Hindlimb muscle (tissue), 1 donor: ENCODE results near the gene USP21. TPM values are rescaled to one million over a fixed set of nuclear protein-coding genes. Genes with fewer than 3 reads are reported as not detected.

ENCODE experiments used
- DNase-seq: peaks from one replicate; pipeline ENCODE4 v3.0.0-alpha.2; 2013
- polyA plus RNA-seq: library from polyadenylated mRNA; unstranded; fragments of 120-200 nt; gene quantifications from one replicate; pipeline ENCODE4 v1.2.1, GENCODE V29; 2013; ENCODE audit not compliant: insufficient read length

USP21 gene
- polyA plus RNA-seq, 1 donor, result 28.6 TPM

DNA sequence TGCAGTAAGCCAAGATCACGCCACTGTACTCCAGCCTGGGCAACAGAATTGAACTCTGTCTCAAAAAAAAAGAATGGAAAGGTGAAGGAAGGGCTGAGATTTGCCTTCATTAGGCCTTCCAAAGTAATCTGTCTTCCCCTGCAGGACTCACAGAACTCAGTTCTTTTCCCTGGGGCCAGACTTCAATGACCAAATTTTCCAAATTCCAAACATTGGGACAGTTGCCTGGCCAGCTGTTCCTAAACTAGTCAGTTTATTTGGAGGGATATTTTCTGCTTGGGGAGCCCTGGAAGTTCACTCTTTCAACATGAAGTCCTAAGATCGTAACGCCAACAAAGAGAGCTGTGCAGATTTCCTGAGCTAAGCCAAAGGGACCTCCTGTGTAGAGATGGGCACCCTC, 21.4 kb upstream of the USP21 start:
- no peak for DNase-seq

DNA sequence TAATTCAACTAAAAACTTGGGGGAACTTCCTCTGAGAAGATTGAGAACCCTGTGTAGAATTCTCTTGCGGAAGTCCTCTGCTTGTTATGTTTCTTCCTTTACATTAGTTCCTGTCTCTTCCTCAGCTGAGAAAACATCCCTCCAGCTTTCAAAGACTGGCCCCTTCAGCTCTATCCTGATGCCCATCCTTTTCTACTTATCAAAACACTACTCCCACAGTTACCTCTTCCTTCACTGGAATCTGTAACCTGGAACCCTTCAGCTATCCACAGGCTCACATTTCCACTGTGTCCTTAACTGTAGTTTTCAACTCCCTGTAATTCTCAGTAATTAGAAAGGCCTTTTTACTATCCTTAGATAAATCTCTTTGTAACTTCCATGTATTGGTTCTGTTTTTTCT, 20.9 kb upstream of the USP21 start:
- no peak for DNase-seq

DNA sequence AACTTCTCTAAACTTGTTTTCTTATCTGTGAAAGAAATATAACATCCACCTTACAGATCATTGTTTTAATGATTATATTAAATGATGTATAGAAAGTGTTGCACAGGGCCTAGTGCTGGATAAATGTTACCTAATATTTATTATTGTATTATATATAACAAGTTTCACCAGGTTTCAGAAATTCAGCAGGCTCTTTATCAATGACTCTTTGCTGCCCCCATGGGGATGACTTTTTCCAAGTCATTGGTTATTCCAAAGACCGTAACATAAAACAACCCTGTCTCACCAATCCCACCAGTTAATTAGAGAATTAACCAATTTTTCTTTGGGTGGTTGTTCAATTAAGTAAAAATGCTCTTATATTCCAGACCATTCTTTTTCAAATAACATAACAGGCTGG, 19.5 kb upstream of the USP21 start:
- DNase-seq, result peak; percentile 53

DNA sequence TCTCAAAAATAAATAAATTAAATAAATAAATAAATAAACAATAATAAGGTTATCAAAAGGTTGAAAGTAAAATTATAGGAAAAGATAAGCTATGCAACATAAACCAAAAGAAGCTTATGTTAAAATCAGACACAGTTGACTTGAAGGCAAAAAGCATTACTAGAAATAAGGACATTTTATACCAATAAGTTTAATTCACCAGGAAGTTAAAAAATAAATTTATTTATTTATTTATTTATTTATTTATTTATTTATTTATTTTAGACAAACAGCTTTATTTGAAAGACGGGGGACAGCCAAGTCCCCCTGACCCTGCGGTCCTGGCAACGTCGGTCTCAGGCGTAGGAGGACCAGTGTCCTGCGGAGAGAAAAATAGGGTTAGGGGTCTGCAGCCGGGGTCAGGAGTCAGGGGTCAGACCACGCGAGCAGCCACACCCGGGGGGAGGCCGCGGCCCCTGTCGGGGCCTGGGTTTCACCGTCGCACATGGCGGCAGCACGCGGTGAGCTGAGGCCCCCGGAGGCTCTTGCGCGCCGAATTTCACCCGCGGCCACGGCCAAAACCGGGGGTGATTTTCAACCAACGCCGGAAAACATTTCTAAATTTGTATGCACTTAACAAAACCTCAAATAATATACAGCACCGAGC, 18.4 kb upstream of the USP21 start:
- no peak for DNase-seq

DNA sequence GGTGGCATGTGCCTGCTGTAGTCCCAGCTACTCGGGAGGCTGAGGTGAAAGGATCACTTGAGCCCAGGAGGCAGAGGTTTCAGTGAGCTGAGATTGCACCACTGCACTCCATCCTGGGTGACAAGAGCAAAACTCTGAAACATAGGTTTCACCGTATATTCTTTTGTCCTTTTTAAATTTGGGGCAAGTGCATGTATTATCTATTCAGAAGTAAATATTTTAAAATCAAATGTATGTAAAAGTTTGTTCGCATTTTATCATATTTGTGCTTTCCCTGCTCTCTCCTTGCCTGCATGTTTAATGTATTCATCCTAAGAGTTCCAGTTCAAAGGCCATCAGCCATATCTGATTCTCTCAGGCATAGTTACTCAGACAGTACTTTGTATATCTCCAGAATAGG, 13.5 kb upstream of the USP21 start:
- no peak for DNase-seq

DNA sequence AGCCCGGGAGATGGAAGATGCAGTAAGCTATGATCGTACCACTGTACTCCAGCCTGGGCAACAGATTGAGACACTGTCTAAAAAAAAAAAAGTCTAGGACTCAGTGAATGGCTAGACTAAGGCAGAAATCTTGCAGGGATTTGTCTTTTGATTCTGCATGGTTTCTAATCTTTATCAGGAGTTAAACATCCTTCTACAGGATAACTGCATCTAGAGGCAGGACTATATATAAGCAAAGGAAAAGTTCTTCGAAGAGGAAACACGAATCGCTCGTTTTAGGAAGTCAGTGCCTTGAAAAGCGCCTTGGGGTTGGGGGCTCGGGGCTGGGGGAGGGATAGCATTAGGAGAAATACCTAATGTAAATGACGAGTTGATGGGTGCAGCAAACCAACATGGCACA, 6.1 kb upstream of the USP21 start:
- DNase-seq, result no peak

DNA sequence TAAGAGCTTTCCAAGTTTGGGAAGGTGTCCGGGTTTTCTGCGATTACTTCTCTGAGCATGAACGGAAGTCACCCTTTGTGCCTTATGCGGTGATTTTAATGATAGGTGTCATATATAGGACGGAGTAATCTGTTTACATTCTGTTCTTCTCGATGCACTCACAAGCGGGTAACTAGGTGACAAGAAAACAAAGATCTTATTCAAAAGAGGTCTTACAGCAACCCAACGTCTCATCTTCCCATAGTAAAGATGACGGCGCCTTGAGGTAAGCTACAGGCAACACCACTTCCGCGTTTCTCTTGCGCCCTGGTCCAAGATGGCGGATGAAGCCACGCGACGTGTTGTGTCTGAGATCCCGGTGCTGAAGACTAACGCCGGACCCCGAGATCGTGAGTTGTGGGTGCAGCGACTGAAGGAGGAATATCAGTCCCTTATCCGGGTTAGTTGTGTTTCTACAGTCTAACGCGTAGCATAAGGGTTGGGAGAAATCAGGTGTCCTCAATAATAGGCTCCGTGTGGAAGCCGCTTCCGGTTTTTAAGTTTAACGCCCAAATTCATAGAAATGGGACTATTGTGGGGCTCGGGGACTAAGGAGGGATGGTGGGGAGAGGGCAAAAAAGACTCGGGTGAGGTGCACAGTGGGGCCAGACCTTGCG, 5.5 kb upstream of the USP21 start, which contains the start of gene UFC1:
TSS of gene UFC1 (plus strand) at position 297 of the 656 bp plus-strand sequence. CDS start at position 317, 20 bp downstream.
- DNase-seq, result peak; percentile 90

DNA sequence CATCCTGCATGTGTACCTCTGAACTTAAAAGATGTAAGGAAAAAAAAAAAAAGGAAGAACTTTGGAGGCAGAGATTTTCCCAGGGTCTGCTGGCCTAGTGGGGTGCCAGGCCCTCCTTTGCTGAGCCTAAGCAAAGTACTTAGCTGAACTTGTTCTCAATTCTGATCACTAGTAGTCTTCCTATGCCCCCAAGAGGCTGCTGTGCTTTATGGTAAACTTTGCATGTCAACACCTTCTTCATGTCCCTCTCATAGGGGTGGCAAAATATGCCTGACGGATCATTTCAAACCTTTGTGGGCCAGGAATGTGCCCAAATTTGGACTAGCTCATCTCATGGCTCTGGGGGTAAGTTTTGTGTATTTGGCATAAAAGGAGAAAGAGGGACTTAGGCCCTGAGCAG, 1.4 kb upstream of the USP21 start:
- no peak for DNase-seq

DNA sequence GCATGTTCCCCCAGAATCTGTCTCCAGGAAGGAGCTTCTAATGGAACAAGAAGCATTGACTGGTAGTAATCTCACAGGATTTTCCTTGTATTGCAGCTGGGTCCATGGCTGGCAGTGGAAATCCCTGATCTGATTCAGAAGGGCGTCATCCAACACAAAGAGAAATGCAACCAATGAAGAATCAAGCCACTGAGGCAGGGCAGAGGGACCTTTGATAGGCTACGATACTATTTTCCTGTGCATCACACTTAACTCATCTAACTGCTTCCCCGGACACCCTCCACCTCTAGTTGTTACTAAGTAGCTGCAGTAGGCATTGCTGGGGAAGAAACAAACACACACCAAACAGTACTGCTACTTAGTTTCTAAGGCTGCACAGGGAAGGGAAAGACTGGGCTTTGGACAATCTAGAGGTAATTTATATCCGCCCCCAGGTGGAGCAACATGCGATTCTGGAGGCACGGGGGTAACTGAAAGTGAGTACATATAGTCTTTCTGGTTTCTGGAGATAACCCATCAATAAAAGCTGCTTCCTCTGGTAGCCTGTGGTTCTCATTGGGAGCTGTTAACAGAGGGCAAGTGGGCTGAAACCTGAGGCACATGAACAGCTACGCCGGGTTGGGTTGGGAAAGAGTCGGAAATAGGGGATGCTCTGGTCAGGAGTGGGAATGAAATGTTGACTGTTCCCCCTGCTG, 837 bp upstream of the USP21 start:
- no peak for DNase-seq

DNA sequence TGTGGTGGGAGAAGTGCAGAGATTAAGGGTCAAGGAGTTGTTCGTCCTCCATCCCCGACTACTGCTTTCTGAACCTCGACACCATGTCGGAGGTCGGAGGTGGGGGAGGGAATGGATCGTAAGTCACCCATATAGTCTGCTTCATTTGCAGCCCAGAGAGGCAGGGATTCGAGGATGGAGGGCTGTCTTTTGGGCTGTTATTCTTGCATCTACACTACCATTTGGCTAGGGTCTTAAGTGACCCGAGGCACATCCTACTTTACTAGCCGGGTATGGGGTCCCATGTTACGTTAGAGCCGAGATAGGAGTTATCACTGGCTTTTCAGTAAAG, 578 bp downstream of the USP21 start:
- no peak for DNase-seq

DNA sequence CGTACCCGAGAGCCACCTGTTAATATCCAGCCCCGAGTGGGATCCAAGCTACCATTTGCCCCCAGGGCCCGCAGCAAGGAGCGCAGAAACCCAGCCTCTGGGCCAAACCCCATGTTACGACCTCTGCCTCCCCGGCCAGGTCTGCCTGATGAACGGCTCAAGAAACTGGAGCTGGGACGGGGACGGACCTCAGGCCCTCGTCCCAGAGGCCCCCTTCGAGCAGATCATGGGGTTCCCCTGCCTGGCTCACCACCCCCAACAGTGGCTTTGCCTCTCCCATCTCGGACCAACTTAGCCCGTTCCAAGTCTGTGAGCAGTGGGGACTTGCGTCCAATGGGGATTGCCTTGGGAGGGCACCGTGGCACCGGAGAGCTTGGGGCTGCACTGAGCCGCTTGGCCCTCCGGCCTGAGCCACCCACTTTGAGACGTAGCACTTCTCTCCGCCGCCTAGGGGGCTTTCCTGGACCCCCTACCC, 1.4 kb downstream of the USP21 start:
- DNase-seq, result no peak

DNA sequence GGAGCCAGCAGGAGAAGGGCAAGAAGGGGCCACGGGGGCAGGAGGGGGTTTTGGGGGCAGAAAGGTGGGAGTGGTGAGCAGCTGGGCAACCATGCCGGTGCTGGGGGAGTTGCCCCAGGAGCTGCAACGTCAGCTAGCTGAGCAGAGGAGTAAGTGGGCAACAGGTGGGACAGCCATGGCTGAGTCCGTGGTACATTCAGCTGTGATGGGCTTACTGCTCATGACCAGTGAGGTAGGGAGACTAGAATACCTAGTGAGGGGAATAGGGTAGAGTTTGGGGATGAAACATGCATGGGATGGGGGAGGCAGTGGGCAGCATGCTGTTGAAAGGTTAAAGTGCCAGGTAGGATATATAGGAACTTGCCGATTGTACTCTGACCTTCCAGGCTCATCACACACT, 2.4 kb downstream of the USP21 start:
- no peak for DNase-seq

DNA sequence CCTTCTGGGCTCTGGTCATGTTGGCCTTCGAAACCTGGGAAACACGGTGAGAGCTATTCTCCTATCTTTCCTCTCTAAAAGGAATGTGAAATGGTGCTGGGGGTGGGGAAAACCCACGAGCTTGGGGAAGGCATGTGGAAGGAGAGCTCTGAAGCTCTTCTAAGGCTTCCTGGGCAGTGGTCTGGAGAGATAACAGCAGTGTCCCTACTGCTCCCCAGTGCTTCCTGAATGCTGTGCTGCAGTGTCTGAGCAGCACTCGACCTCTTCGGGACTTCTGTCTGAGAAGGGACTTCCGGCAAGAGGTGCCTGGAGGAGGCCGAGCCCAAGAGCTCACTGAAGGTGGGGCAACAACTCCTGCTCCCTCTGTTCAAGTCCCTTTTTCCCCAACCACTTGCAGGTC, 2.8 kb downstream of the USP21 start:
- no peak for DNase-seq

DNA sequence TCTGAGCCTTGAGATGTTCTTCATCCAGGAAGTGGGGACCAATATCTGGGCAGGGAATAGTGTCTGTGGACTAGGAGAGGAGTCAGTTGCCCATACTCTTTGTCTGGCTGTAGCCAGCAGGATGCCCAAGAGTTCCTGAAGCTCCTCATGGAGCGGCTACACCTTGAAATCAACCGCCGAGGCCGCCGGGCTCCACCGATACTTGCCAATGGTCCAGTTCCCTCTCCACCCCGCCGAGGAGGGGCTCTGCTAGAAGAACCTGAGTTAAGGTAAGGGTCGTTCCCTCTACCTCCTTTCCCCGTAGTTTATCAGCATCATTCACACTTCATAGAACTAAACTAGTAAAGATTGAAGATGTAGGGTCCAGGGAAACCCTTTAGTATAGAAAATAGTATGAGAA, 3.5 kb downstream of the USP21 start:
- no peak for DNase-seq

DNA sequence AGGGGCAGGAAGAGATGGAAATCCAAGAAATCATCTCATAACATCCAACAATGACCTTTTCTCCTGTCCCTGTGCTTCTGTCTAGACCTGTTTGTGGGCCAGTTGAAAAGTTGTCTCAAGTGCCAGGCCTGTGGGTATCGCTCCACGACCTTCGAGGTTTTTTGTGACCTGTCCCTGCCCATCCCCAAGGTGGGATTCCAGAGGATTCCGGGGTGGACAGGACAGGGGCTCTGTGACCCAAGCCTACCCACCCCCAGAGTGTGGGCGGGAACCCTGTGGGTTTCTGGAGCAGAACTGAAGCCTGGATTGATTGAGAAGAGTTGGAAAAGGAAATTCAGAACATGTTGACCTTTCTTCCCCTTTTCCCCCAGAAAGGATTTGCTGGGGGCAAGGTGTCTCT, 4.5 kb downstream of the USP21 start:
- no peak for DNase-seq

DNA sequence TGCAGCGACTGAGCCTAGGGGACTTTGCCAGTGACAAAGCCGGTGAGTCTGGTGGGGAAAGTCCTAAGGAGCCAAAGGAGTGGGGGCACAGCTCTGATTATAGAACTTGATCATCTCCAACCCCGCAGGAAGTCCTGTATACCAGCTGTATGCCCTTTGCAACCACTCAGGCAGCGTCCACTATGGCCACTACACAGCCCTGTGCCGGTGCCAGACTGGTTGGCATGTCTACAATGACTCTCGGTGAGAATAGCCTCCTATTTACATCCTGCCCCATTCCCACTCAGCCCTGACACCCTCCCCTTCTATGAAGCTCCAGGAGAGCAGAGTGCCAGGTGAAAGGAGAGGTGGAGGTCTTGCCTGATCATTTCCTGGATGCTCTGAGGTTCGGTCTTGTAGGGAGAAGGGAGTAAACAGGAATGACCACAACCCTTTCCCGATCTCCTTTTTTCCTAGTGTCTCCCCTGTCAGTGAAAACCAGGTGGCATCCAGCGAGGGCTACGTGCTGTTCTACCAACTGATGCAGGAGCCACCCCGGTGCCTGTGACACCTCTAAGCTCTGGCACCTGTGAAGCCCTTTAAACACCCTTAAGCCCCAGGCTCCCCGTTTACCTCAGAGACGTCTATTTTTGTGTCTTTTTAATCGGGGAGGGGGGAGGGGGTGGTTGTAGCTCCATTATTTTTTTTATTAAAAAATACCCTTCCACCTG, 5.8 kb downstream of the USP21 start:
- DNase-seq, result no peak

DNA sequence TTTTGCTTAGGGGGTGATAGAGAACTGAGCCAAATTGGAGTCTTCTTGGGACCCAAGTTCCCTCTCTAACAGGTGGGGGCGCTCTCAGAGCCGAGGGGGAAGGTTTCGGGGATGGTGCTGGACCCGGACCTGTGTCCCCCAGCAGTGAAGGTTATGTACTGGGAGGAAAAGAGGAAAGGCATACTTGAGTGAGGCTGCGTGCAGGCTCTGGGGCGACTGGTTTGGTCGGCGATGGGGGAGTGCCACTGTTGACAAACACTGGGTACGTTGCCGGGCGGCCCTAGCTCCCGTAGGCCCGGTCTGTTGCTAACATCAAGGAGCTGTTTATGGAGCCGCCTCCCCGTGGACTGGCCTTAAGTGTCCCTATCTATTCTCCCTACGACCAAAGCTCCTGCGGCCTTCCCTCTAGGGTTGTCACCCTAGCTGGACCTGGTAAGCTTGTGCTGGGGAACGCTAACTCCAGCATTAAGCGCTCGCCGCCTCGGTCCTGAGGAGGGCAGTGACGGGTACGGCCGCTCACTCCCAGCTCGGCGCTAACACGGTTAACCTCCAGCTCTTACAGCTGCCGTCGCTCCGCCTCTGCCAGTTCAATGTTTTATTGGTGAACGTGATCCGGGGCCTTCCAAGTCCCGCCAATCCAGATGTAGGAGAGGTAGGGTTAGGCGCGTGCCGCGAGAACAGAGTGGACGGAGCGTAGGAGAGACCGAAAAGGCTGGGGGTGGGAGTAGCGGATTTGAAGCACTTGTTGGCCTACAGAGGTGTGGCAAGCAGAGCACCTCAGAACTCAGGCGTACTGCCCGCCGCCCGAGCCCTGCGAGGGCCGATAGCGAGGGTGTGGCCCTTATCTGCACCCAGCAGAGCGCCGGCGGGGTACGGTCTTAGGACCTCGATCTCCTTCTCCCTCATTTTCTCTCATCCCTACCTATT, 6.7 kb downstream of the USP21 start, which contains the start of gene PPOX:
TSS of gene PPOX (plus strand) at position 685 of the 927 bp plus-strand sequence. CDS start 422 bp downstream, outside the sequence.
- DNase-seq, result peak; percentile 96

DNA sequence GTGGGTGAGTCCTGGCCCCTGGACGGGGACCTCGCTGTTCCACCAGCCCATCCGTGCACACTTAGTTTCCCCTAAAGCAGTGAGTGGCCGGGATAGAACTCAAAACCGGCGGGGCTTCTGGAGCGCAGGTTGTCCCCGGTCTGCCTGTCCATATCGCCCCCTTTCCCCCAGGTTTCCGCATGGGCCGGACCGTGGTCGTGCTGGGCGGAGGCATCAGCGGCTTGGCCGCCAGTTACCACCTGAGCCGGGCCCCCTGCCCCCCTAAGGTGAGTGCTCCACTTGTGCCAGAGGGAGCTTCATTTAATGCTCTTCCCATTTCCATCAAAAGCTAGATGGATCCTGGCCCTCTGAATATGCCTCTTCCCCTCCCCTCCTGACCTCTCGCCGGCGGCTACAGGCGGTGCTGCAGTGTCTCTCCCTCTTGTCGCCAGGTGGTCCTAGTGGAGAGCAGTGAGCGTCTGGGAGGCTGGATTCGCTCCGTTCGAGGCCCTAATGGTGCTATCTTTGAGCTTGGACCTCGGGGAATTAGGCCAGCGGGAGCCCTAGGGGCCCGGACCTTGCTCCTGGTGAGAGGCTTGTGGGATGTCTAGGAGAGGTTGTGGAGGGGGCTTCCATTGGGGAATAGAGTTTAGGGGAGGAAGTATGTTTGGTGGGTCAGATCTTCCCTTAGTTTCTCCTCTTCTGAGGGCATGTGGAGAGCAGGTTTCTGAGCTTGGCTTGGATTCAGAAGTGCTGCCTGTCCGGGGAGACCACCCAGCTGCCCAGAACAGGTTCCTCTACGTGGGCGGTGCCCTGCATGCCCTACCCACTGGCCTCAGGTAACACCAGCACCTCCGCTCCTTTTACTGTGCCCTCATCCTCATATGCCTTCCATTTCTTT, 7.6 kb downstream of the USP21 start:
- DNase-seq, result no peak

DNA sequence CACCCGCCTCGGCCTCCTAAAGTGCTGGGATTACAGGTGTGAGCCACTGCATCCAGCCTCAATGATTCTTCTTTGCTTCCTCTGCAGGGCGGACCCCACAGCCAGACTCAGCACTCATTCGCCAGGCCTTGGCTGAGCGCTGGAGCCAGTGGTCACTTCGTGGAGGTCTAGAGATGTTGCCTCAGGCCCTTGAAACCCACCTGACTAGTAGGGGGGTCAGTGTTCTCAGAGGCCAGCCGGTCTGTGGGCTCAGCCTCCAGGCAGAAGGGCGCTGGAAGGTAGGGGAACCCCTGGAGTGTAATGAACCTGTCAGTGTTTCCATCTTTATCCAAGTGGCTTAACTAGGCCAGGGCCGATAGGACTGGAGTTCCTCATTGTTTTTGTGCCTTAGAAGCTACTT, 9.6 kb downstream of the USP21 start:
- no peak for DNase-seq

DNA sequence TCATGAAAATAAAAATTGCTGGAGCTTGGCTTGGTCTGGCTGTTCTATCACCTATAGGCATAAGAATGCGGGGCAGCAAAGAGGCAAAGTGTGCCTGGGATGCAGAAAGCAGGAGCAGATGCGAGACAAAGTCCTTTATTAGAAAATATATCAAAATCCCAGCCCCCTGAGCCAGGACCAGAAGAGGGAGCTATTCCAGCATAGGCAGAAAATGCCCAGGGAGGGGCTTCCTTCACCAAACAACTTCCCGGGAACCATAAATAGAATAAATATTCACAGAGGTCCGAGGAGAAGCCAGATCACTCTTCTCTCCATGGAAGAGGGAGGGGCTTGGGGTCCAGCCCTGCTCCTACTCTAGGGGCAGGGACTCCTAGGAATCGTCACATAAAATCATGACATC, 11.9 kb downstream of the USP21 start:
- DNase-seq, result no peak

DNA sequence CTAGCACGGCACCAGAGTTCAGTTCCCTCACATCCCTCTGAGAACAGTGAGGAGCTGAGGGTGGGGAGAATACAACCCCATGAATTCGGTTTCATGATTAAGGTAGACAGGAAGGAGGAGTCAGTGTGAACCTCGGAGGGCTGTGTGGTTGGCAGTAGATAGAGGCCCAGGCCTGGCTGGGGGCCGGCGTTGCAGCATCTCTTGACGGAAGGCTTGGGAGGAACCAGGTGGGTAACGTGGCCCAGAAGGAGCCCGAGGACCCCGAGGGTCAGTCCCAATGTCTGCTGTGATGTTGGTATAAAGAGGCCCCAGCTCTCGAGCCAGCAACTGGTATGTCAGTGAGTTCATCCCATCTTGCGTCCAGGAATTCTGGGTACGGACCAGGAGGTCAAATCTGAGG, 12.4 kb downstream of the USP21 start:
- DNase-seq, result no peak
